DOHH2 (cell line): Measurements from ENCODE around the gene SPOCK2.

Experiments used
- H3F3A ChIP-seq: fragments of 200-600 bp; sonication (generic), shearing (Covaris generic); 2 replicates; pipeline ENCODE4 v1.6.0; 2016; ENCODE audit warnings: antibody characterized with exemption, mild to moderate bottlenecking; ENCODE audit not compliant: control insufficient read depth, insufficient read depth
- H3K27ac ChIP-seq: fragments of 200-600 bp; sonication (generic); 2 replicates; pipeline ENCODE4 v1.5.1; 2014; ENCODE audit warnings: low read depth, mild to moderate bottlenecking, low read length, moderate library complexity
- H3K27me3 ChIP-seq: fragments of 200-600 bp; sonication (generic); 2 replicates; pipeline ENCODE4 v1.6.1; 2014; ENCODE audit warnings: mild to moderate bottlenecking, low read length, mixed read lengths; ENCODE audit not compliant: control insufficient read depth
- H3K36me3 ChIP-seq: fragments of 200-600 bp; sonication (generic); 2 replicates; pipeline ENCODE4 v1.6.1; 2014; ENCODE audit warnings: mild to moderate bottlenecking, low read length, moderate library complexity, mixed read lengths; ENCODE audit not compliant: control insufficient read depth
- H3K4me1 ChIP-seq: fragments of 200-600 bp; sonication (generic); 2 replicates; pipeline ENCODE4 v1.6.1; 2014; ENCODE audit warnings: mild to moderate bottlenecking, low read length, mixed read lengths; ENCODE audit not compliant: control insufficient read depth
- H3K4me2 ChIP-seq: fragments of 200-600 bp; sonication (generic); 2 replicates; pipeline ENCODE4 v1.6.0; 2014; ENCODE audit warnings: mild to moderate bottlenecking, low read length, moderate library complexity
- H3K4me3 ChIP-seq: fragments of 200-600 bp; sonication (generic); 2 replicates; pipeline ENCODE4 v1.5.1; 2014; ENCODE audit warnings: mild to moderate bottlenecking, low read length, mixed read lengths
- H3K79me2 ChIP-seq: fragments of 200-600 bp; sonication (generic); 2 replicates; pipeline ENCODE4 v1.6.1; 2014; ENCODE audit warnings: mild to moderate bottlenecking, low read length, mixed read lengths; ENCODE audit not compliant: control insufficient read depth
- H3K9me2 ChIP-seq: fragments of 200-600 bp; sonication (generic); replicated peaks from 2 replicates; pipeline ENCODE4 v1.6.1; 2014; ENCODE audit warnings: mild to moderate bottlenecking, low read length, mixed read lengths; ENCODE audit not compliant: control insufficient read depth
- H3K9me3 ChIP-seq: fragments of 200-600 bp; sonication (generic); 2 replicates; pipeline ENCODE4 v1.6.1; 2014; ENCODE audit warnings: antibody characterized with exemption, low read length, mixed read lengths; ENCODE audit not compliant: control insufficient read depth, insufficient read depth
- H4K20me1 ChIP-seq: fragments of 200-600 bp; sonication (generic); 2 replicates; pipeline ENCODE4 v1.6.0; 2014; ENCODE audit warnings: low read depth, mild to moderate bottlenecking, antibody characterized with exemption, low read length, moderate library complexity; ENCODE audit not compliant: control insufficient read depth, insufficient read depth
- CTCF ChIP-seq: fragments of 200-600 bp; sonication (generic); IDR thresholded peaks from one replicate; pipeline ENCODE4 v1.5.1; 2014; ENCODE audit warnings: antibody characterized with exemption, mild to moderate bottlenecking, low read depth, low read length; ENCODE audit not compliant: poor library complexity, severe bottlenecking
- EZH2phosphoT487 ChIP-seq: fragments of 200-600 bp; sonication (generic); IDR thresholded peaks from 2 replicates; pipeline ENCODE4 v1.6.1; 2017; ENCODE audit warnings: borderline replicate concordance, mild to moderate bottlenecking, antibody characterized with exemption, low read length, moderate library complexity, mixed read lengths

Gene SPOCK2

GRCh38 chr10:72114706-72115450 lies 26.5 kb upstream of the SPOCK2 start:
- Histone ChIP-seq H3K36me3 (peaks cover 7% of the 10 kb centered on the region; the same call in 1 of the 2 replicates), H3K79me2 (no peaks in the 10 kb centered on the region), H3F3A (no peaks in the 10 kb centered on the region), H3K27me3 (no peaks in the 10 kb centered on the region), H3K4me2 (no peak overlapping the region), H3K9me3 (peaks cover 8% of the 10 kb centered on the region; the same call in 1 of the 2 replicates), H3K4me3 (no peak overlapping the region), H3K9me2 (no peaks in the 10 kb centered on the region), H3K27ac (no peak overlapping the region), H3K4me1 (no peaks in the 10 kb centered on the region), H4K20me1 (no peaks in the 10 kb centered on the region)
- TF ChIP-seq EZH2phosphoT487 = no peak
- no peak for TF ChIP-seq CTCF

DNA sequence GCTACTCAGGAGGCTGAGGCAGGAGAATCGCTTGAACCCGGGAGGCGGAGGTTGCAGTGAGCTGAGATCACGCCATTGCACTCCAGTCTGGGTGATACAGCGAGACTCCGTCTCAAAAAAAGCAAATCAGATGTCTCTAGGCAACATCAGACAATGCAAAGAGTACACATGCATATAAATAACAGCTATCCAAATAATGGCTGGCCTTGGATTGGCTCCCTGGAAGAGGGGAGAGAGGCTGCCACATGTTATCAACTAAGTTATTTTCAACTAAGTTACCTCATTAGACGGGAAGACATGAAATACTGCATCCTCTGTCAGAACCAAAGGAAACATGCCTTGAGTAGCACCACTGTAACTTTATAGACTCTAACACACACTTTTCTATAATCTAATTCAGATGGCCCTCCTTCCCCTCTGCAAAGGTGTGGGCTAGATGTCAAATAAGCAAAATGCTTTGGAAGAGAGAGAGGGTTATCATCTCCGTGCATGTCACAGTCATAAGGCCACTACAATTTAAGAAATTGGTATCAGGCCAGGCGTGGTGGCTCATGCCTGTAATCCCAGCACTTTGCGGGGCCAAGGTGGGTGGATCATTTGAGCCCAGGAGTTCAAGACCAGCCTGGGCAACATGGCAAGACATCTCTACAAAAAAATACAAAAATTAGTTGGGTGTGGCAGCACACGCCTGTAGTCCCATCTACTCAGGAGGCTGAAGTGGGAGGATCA lies 22.5 kb upstream of the SPOCK2 start:
- Histone ChIP-seq H3K36me3 (no peaks in the 10 kb centered on the region), H3K9me2 (no peaks in the 10 kb centered on the region), H3K27ac (no peak overlapping the region), H3K4me1 (peaks cover 34% of the 10 kb centered on the region), H3K27me3 (no peaks in the 10 kb centered on the region), H3F3A (peaks cover 9% of the 10 kb centered on the region), H3K4me2 (no peak overlapping the region), H3K4me3 (no peak overlapping the region), H3K9me3 (no peaks in the 10 kb centered on the region), H4K20me1 (no peaks in the 10 kb centered on the region), H3K79me2 (no peaks in the 10 kb centered on the region)
- TF ChIP-seq EZH2phosphoT487 (no peak), CTCF (no peak)

- no peak for TF ChIP-seq CTCF
- TF ChIP-seq EZH2phosphoT487 = no peak
- Histone ChIP-seq H3K27ac (no peak overlapping the region), H3K4me1 (peaks cover 34% of the 10 kb centered on the region), H3K36me3 (no peaks in the 10 kb centered on the region), H3K79me2 (no peaks in the 10 kb centered on the region), H3F3A (peaks cover 9% of the 10 kb centered on the region), H3K9me2 (no peaks in the 10 kb centered on the region), H4K20me1 (no peaks in the 10 kb centered on the region), H3K9me3 (no peaks in the 10 kb centered on the region), H3K27me3 (no peaks in the 10 kb centered on the region), H3K4me3 (no peak overlapping the region), H3K4me2 (no peak overlapping the region)
Observed at GRCh38 chr10:72109636-72110157, 21.3 kb upstream of the SPOCK2 start.
